ENCODE measurements around the gene PTPN2.

Gene PTPN2

DNA sequence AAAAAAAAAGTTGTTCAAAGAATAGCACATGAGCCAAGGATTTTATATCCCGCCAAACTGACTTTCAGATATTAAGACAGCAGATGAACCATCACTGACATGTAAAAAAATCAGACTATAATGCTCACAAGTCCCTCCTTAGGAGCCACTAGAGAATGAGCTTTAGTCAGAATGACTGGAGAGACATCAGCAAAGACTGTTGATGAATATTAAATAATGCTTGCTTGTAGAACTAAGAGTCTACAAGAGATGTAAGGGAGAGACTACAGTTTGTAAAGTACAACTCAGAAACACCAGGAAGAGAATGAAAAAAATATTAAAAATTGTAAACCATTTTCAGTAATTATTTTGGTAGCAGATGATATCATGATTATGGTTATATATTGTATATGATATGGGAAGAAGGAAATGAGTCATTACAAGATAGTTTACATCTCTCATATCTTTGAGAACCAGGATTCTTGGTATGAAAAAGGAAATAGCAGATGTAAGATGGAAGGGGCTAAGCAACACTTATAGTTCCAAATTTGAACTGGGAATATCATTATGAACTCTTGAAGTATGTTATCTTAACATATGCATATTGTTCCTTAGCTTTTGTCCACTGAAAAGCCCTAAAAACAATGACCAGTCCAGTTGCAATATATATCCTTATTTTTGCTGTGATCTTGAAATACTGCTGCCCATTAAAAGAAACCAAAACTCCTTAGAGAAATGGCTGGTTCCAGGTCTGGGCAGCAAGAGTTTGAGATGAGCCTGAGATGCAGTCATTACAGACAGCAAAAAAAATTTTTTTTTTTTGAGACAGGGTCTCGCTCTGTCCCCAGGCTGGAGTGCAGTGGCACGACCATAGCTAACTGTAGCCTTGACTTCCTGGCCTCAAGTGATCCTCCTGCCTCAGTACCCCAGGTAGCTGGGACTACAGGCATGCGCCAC lies 55.7 kb downstream of the PTPN2 start:
- TF ChIP-seq TCF4 (CRISPR knock-in tag; IDR thresholded peaks at IDR 0.05; ENCODE audit: borderline replicate concordance) (no peak), ZFP30 (CRISPR knock-in tag; IDR thresholded peaks at IDR 0.05) (no peak), RARB (CRISPR knock-in tag; IDR thresholded peaks at IDR 0.05) (no peak), BACH2 (CRISPR knock-in tag; IDR thresholded peaks at IDR 0.05; ENCODE audit: borderline replicate concordance) (no peak)
- TF ChIP-seq, protein P1, sequence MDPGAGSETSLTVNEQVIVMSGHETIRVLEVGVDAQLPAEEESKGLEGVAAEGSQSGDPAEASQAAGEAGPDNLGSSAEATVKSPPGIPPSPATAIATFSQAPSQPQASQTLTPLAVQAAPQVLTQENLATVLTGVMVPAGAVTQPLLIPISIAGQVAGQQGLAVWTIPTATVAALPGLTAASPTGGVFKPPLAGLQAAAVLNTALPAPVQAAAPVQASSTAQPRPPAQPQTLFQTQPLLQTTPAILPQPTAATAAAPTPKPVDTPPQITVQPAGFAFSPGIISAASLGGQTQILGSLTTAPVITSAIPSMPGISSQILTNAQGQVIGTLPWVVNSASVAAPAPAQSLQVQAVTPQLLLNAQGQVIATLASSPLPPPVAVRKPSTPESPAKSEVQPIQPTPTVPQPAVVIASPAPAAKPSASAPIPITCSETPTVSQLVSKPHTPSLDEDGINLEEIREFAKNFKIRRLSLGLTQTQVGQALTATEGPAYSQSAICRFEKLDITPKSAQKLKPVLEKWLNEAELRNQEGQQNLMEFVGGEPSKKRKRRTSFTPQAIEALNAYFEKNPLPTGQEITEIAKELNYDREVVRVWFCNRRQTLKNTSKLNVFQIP (CRISPR knock-in tag; IDR thresholded peaks at IDR 0.05; ENCODE audit: borderline replicate concordance, low read depth) = no peak
- no peak for ATAC-seq

DNA sequence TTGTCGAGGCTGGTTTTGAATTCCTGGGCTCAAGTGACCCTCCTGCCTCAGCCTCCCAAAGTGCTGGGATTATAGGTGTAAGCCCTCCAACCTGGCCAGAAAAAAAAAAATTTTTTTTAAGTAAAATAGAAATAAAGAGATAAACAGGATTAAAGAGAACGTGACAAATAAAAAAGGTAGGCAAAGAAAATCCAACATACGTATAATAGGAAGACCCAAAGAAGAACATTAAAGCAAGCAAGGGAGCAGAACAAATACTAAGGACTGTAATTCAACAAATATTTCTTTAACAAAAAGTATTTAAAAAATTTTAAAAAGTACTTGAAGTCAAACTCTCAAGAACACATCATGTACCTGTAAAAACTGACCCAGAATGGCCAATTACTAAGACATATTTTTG lies 56.4 kb downstream of the PTPN2 start:
- TF ChIP-seq, protein P1 (CRISPR knock-in tag; IDR thresholded peaks at IDR 0.05; ENCODE audit: borderline replicate concordance, low read depth) = no peak
- TF ChIP-seq, protein P2, sequence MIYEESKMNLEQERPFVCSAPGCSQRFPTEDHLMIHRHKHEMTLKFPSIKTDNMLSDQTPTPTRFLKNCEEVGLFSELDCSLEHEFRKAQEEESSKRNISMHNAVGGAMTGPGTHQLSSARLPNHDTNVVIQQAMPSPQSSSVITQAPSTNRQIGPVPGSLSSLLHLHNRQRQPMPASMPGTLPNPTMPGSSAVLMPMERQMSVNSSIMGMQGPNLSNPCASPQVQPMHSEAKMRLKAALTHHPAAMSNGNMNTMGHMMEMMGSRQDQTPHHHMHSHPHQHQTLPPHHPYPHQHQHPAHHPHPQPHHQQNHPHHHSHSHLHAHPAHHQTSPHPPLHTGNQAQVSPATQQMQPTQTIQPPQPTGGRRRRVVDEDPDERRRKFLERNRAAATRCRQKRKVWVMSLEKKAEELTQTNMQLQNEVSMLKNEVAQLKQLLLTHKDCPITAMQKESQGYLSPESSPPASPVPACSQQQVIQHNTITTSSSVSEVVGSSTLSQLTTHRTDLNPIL (CRISPR knock-in tag; IDR thresholded peaks at IDR 0.05; ENCODE audit: low read depth) = no peak
- TF ChIP-seq BACH2 (CRISPR knock-in tag; IDR thresholded peaks at IDR 0.05; ENCODE audit: borderline replicate concordance) (no peak), ZNF70 (CRISPR knock-in tag; IDR thresholded peaks at IDR 0.05) (no peak), CSDC2 (CRISPR knock-in tag; IDR thresholded peaks at IDR 0.05) (no peak), GLIS3 (CRISPR knock-in tag; IDR thresholded peaks at IDR 0.05) (no peak), SNAI2 (CRISPR knock-in tag; IDR thresholded peaks at IDR 0.05) (no peak), ZFP30 (CRISPR knock-in tag; IDR thresholded peaks at IDR 0.05) (no peak), ZNF8 (CRISPR knock-in tag; IDR thresholded peaks at IDR 0.05) (no peak), RARB (CRISPR knock-in tag; IDR thresholded peaks at IDR 0.05) (no peak), ARNTL (CRISPR knock-in tag; IDR thresholded peaks at IDR 0.05; ENCODE audit: borderline replicate concordance, low read depth) (no peak), ISL1 (CRISPR knock-in tag; IDR thresholded peaks at IDR 0.05) (no peak), TCF4 (CRISPR knock-in tag; IDR thresholded peaks at IDR 0.05; ENCODE audit: borderline replicate concordance) (no peak), ZFP3 (CRISPR knock-in tag; IDR thresholded peaks at IDR 0.05) (no peak), ESRRG (CRISPR knock-in tag; IDR thresholded peaks at IDR 0.05) (no peak), ZNF565 (CRISPR knock-in tag; conservative IDR thresholded peaks at IDR 0.05; ENCODE audit: low read depth) (no peak)
- TF ChIP-seq, protein P3, sequence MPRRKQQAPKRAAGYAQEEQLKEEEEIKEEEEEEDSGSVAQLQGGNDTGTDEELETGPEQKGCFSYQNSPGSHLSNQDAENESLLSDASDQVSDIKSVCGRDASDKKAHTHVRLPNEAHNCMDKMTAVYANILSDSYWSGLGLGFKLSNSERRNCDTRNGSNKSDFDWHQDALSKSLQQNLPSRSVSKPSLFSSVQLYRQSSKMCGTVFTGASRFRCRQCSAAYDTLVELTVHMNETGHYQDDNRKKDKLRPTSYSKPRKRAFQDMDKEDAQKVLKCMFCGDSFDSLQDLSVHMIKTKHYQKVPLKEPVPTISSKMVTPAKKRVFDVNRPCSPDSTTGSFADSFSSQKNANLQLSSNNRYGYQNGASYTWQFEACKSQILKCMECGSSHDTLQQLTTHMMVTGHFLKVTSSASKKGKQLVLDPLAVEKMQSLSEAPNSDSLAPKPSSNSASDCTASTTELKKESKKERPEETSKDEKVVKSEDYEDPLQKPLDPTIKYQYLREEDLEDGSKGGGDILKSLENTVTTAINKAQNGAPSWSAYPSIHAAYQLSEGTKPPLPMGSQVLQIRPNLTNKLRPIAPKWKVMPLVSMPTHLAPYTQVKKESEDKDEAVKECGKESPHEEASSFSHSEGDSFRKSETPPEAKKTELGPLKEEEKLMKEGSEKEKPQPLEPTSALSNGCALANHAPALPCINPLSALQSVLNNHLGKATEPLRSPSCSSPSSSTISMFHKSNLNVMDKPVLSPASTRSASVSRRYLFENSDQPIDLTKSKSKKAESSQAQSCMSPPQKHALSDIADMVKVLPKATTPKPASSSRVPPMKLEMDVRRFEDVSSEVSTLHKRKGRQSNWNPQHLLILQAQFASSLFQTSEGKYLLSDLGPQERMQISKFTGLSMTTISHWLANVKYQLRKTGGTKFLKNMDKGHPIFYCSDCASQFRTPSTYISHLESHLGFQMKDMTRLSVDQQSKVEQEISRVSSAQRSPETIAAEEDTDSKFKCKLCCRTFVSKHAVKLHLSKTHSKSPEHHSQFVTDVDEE (CRISPR knock-in tag; IDR thresholded peaks at IDR 0.05) = no peak
- TF ChIP-seq, protein P4, sequence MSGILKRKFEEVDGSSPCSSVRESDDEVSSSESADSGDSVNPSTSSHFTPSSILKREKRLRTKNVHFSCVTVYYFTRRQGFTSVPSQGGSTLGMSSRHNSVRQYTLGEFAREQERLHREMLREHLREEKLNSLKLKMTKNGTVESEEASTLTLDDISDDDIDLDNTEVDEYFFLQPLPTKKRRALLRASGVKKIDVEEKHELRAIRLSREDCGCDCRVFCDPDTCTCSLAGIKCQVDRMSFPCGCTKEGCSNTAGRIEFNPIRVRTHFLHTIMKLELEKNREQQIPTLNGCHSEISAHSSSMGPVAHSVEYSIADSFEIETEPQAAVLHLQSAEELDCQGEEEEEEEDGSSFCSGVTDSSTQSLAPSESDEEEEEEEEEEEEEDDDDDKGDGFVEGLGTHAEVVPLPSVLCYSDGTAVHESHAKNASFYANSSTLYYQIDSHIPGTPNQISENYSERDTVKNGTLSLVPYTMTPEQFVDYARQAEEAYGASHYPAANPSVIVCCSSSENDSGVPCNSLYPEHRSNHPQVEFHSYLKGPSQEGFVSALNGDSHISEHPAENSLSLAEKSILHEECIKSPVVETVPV (CRISPR knock-in tag; IDR thresholded peaks at IDR 0.05) = no peak
- TF ChIP-seq, protein P5, sequence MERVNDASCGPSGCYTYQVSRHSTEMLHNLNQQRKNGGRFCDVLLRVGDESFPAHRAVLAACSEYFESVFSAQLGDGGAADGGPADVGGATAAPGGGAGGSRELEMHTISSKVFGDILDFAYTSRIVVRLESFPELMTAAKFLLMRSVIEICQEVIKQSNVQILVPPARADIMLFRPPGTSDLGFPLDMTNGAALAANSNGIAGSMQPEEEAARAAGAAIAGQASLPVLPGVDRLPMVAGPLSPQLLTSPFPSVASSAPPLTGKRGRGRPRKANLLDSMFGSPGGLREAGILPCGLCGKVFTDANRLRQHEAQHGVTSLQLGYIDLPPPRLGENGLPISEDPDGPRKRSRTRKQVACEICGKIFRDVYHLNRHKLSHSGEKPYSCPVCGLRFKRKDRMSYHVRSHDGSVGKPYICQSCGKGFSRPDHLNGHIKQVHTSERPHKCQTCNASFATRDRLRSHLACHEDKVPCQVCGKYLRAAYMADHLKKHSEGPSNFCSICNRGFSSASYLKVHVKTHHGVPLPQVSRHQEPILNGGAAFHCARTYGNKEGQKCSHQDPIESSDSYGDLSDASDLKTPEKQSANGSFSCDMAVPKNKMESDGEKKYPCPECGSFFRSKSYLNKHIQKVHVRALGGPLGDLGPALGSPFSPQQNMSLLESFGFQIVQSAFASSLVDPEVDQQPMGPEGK (CRISPR knock-in tag; IDR thresholded peaks at IDR 0.05; ENCODE audit: borderline replicate concordance) = no peak
- no peak for ATAC-seq
